HG02973 (cell line): Measurements from ENCODE around the gene SNED1.
"Not testable (repeated sequence)": the region's sequence is repeated elsewhere in the genome, so short reads cannot be mapped to it uniquely, and the experiment has no call there.

Experiments
- ATAC-seq: cut with Tn5 transposase; IDR thresholded peaks from one replicate; pipeline ENCODE4 v1.9.1; 2021; ENCODE audit warnings: moderate library complexity; ENCODE audit not compliant: unreplicated experiment

The SNED1 gene

DNA sequence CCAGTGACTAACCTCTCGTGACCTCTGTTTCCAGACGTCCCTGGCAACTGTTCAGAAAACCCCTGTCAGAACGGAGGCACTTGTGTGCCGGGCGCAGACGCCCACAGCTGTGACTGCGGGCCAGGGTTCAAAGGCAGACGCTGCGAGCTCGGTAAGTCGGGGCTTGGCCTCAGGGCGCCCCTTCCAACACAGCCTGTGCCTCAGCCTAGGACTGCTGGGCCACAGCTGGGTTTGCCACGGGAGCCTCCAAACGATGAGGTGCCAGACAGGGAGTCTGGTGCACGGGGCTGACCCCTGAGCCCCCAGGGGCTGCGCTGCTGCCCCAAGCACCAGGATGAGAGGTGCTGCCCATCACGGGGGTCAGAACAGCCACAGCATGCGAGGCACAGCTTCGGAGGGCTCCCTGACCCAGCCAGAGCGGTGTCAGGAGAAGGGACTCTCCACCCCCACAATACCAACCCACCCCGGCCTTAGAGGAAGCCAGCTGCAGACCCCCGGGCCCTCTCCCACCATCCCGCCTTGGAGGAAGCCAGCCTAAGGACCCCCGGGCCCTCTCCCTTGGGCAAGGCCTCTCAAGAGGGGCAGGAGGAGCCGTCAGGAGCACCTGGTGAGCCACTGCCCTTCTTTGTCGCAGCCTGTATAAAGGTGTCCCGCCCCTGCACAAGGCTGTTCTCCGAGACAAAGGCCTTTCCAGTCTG is 83.4 kb downstream of the SNED1 start:
- ATAC-seq = no peak

DNA sequence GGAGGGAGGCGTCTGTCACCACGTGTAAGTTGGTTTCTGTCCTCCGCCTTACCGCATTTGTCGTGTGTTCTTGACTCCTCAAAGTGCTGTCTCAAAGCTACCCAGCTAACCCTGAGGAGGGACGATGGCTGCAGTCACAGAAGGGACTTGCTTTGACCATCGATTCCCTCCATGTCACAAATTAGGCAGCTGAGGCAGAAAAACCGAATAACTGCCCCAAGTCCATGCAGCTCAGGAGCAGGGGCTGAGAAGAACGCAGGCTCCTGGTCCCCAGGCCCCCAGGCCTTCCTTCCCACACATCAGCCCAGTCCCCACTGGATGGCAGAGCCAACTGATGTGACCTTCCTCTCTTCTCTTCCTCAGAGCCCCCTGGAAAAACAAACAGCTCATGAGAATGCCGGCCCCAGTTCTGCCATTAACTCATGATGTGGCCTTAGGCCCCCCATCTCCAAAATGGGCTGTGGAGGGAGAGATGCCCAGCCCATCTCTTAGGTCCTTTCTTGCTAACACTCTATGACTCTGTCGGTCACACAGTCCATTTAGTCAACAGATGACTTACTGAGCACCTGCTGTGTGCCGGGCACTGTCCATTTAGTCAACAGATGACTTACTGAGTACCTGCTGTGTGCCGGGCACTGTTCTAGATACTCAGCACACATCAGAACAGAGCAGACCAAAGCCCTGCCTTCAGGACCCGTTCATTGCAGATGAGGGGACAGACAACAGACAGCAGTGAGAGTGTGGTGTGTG is 84.1 kb downstream of the SNED1 start:
- ATAC-seq = no peak

DNA sequence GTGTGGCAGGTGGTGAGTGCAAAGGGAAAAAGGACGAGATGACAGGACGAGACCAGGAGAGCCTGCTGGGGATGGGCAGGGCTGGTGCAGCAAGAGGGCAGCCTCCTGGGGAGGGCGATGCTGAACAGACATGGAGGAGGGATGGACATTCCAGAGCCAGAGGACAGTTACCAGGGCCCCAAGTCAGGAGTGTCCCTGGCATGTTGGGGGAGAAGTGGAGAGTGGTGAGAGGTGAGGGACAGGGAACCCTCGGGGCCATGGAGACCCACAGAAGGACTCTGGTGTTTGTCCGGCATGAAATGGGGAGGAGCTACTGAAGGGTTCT is 84.6 kb downstream of the SNED1 start:
- no peak for ATAC-seq

DNA sequence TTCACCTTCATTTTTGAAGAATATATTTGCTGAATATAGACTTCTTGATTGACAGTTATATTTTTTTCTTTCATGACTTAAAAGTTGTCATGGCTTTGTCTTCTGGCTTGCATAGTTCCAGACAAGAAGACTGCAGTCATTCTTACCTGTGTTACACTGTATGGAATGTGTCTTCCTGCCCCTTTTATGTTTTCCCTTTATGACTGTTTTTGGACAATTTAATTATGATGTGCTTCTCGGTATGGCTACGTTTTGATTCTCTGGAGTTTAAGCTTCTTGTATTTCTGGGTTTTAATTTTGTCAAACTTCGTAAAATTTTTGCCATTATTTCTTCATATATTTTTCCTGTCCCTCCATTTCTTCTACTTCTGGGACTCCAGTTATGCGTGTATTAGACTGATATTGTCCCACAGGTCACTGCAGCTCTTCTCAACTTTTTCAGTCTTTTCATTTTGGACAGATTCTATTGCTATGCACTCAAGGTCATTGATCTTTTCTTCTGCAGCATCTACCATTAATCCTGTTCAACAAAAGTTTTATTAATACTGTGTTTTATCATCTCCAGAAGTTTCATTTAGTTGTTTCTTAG is 86.5 kb downstream of the SNED1 start:
- ATAC-seq = no peak

DNA sequence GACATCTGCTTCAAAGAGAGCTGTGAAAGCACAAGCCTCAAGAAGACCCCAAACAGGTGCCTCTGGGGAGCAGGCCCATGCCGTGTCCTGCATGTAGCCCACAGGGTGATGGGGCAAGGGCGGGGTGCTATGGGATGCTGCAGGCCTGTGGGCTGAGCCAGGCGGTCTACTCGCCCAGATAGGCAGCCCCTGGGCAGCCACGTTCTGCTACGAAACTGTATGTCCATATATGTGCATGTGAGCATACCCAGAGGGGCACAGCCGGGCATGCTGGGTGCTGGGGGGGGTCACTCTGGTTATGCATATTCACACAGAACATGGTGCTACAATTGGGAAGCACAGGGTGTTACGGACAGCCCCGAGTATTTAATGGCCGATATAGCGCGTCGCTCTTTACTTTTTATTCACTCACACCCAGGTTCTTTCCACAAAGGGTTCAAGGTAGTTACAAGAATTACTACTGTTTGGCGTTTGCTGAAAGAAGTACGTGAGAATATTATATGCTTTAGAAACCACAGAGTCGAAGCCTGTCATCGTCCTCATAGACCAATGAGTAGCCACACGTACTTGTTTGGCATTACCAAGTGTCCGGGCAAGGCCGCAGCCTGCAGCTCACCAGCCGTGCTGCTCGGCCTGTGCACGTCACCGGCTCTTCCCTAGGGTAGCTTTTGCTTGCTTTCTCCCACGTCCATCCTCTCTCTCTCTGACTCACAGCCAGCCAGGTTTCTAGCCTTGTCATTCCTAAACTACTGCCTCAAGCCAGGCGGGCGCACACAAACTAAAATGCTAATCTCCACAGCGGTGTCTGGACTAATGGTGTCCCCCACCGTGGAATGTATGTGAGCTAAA is 89.2 kb downstream of the SNED1 start:
- ATAC-seq = no peak

DNA sequence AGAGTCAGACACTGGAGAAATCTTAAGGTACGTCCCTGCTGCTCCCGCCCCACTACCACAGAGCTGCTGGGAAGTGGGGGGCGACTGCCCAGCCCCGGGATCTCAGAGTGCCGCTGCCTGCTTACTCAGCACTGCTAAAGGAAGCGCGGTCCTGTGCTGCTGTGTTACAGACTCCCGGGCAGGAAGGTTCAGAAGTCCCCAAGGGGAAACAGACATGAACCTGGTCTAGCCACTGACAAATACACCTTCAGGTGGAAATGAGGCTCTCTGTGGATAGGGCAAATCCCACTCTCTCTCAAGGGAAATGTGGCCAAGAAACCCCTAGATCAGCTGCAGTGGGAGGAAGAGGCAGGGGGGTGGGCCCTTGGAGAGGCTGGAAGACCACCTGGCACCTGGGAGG is 90.0 kb downstream of the SNED1 start:
- no peak for ATAC-seq

DNA sequence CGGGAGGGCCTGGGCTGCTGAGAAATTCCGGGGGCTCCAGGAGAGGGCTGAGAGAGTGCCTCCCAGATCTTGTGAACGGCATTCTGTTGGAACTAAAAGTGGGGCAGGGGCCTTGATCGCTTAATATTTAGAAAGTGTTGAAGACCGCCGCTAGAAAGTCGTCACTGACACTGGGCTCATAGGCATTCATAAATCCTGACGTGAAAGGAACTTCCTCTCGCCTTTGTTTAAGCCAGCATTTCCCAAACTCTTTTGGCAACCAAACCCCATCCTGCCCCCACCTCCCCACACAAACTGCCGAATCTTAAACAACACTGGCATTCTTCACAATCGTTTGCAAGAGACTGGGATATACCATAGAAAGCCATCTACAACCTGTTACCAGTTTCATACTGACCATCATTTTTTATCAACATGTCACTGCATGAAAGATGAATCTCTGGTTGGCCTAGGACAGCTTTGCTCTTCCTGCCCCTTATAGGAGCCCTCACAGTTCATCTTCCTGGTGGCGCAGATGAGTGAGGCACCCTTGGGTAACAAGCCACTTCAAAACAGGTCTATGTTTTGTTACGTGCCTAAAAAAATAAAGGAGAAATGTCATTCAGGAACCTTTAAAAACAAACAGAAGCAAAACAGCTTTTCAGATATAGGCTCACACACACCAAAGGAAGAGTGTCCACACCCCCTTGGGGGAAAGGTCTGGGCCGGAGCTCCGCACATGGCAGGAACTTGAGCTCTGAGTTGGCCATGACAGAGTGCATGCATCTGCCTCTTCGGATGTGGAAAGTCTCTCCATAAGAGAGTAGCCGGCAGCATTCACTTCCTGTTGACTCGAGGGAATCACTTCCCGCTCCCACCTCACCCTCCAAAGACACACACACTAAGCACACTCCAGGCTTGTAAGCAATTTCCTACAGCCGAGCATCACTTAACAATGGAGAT is 90.6 kb downstream of the SNED1 start:
- no peak for ATAC-seq

DNA sequence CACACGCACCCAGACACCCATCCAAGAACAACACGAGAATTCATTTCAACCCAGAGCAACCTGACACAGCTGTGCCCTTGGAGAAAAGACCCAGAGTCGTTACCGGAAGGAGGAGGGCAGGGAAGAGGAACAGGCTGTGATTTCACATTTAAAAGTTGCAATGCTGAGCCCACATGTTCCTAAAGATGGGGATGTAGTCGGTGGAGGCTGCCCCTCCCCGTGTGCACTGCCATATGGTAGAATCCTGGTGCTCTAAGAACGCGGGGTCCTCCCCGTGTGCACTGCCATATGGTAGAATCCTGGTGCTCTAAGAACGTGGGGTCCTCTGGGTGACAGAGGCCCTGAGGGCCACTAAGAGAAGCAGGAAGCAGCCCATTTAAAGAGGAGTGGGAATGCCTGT is 92.8 kb downstream of the SNED1 start:
- ATAC-seq = no peak

DNA sequence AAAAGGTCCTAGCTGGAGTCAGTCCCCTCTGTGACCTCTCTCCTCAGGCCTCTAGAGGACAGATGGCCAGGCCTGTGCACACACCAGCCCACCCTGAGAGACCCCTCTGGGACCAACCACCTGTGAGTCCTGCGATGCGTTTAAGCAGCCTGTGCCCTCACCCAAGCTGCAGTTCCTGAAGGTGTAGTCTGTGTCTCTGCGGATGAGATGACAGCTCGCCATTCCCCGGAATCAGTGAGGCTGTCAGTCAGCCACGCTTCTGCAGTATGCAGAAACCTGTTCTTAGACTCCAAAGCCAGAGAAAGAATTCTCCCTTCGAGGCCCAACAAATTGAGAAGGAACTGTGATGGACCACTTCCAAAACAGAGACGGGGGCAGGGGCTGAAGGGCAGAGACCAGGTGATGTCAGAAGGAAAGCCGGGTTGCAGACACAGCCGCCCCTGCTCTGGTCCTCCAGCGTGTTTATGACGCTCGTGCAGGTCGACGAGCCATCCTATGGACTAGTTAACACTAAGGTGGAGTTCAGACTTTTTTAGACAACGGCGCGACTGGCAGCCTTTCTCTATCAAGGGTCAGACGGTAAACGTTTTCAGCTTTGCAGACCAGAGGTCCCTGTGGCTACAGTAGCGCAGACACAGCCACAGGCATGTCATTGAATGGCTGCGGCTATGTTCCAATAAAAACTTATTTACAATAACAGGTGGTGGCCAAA is 93.5 kb downstream of the SNED1 start:
- no peak for ATAC-seq

DNA sequence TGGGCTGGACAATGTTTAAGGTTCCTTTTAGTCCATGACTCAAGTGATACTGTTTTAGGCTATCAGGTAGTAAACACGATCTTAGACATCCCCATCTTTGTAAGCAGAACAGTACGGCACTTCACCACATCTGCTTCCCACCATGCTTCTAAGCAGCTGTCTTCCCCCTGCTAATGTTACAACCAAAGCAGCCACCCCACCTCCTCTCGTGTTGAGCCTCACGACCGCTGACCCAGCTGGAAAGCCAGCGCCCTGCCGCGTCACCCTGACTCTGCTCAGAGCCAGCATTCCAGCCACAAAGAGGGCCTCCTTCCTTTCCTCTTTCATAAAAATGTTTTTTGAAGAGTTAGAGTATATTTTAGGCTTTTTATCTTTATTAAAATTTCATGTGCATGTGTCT is 94.3 kb downstream of the SNED1 start:
- ATAC-seq = no peak

DNA sequence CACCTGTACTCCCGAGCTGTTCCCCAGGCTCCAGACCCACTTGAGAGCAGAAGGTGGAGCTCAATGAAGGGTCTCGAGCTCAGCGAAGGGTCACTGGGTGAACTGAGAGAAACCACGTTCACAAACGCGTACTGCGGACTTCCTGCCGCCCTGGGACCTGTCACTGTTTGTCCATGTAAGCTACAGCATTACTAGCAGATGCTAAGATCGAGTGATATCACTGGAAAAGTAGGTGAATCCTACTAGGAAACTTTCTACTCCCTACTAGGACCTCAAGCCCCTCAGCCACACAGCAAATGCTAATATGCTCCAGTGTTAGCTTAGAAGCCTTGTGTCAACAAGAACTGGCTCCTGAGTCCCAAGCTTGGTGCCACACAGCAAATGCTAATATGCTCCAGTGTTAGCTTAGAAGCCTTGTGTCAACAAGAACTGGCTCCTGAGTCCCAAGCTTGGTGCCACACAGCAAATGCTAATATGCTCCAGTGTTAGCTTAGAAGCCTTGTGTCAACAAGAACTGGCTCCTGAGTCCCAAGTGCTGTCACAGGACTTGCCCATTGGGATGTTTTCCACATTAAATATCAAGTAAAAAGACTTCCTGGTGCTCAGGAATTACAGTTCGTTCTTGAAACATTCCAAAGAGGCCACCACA is 94.8 kb downstream of the SNED1 start:
- ATAC-seq = not testable (repeated sequence)

DNA sequence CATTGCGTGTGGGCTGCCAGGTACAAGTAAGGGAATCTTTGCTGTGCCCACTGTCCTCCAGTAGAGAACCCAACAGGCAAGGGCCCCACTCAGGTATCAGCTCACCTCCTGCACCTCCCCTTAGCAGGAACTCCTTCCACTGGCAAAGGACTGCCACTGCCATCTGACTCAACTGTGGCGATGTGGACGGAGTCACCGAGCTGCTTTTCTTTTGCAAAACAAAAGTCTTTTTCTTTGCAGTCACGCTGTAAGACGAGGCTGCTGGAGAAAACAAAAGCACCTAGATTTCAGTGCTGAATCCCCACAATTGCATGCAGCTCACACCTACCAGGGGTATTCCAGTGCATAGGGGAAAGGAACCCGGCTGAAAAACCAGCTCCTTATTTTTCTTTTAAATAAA is 95.8 kb downstream of the SNED1 start:
- ATAC-seq = no peak

DNA sequence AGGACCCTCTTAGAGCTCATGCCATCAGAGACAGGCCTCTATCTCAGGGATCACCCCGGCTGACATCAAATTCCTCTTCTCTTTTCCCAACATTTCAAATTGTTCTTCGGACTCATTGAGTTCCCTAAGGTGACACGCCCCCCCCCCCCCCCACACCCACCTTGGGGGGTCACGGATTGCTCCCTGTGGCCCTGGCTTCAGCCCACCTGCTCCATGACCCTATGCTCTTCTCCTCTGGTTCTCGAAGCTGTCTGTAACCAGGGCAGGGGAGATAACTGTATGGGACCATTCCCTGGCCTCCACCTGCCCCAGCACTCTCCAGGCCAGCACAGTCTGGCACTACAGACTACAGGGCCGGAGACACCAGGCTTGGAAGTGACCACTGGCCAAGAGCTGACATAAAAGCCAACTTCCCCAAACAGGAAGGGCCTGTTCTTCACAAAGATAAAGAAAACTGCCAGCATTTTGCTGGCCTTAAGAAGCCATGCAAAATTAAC is 96.6 kb downstream of the SNED1 start:
- no peak for ATAC-seq

DNA sequence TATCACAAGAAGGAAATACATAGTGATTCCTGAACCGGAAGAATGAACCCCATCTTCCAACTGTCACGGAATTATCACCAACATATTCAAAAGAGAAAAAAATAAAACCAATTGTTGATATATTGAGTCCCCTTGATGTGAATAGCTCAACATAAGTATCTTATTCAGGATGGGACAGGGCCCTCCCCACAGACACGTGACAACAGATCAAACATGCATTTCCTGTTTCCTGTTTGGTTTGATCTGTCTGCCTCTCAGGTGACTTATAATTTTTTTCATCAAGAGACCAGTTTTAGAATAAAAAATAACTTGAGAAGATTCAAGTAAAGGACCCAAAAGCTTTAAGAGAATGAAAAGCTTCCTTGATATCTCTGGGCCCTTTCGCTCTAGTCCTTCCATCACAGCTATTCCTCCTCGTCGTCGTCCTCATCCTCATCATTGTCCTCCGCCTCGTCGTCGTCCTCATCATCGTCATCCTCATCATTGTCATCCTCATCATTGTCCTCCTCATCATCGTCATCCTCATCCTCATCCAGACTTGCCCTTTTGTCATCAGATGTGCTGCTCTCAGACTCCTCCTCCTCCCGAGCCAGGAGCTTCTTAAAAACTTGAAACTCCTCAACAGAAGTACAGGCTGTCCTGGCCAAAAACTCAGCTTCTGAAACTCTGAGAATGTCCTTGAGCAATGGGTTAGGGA is 97.3 kb downstream of the SNED1 start:
- no peak for ATAC-seq

DNA sequence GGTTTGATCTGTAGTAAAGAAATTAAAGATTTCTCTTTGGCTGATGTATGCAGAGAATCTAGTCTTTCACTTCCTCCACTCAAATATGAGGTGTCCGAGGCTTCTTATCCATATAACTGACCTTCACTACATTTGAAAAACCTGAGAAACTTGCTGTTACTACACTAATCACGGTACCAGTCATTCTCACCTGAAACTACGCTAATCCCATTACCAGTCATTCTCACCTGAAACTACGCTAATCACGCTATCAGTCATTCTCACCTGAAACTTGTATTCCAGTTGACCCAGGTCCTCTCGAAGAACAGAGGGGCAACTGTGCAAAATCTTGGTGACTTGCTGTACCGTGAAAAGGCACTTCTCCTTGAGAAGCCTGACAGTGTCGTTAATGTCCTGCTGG is 98.6 kb downstream of the SNED1 start:
- ATAC-seq = no peak

DNA sequence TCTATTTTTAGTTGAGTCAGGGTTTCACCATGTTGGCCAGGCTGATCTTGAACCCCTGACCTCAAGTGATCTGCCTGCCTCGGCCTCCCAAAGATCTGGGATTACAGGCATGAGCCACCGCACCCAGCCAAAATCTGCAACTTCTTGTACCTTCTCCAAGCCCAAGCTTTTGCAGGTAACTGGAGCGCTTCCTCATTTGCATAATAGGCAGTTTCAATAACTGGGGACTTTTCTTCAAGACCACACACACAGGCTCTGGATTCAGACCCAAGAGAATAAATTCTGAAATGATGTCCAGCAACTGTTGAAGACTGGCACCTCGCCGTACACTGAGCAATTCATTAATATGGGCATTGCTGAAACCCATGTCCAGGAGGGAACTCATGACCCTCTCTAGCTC is 100.8 kb downstream of the SNED1 start:
- ATAC-seq = no peak

DNA sequence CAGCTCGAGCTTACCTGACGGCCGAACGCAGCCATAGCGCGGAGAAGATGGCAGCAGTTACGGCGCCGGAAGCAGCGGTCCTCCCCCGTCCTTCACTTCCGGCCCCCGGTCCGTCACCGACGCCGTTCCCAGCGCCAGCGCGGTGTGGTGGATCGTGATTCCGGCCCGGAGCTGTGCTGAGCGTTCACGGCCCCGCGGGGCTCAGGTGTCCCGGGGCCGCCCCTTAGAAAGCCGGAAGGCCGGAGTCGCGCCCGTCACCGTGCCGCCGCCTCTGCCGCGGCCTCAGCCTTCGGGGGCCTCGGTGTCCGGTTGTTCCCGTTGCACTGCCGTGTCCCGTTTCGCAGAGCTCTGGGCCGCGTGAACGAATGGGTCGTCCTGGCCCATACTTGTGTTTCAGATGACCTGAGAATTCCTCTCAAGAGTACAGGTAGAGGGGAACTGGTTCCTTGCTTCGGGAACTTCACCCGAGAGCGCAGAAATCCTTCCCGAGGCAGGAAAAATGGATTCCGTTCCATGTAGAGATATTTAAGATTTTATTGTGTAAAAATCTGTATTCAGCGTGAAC is 103.9 kb downstream of the SNED1 start, which contains the start of gene MTERF4:
TSS of gene MTERF4 (minus strand) at position 49 of the 565 bp plus-strand sequence. CDS start at position 35, 14 bp downstream.
- peak; percentile 85 for ATAC-seq

DNA sequence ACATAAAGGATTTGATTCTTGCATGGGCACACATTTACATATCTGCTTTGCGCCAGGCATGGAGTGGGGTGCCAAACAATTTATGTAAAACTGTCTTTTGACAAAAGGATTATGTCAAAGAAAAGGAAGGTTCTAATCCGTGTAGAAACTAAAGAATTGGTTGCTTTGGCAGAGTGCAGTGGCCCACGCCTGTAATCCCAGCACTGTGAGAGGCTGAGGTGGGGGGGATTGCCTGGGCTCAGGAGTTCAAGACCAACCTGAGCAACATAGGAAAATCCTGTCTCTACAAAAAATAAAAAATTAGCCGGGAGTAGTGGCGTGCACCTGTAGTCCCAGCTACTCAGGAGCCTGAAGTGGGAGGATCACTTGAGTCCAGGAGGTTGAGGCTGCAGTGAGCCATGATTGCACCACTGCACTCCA is 104.8 kb downstream of the SNED1 start:
- no peak for ATAC-seq
